ENCODE results near the gene TAT.

The TAT gene

GRCh38 chr16:71537643-71538042, 39.2 kb downstream of the TAT start:
- peak; percentile 32 for DNase-seq (ENCODE audit: low read depth)

DNA sequence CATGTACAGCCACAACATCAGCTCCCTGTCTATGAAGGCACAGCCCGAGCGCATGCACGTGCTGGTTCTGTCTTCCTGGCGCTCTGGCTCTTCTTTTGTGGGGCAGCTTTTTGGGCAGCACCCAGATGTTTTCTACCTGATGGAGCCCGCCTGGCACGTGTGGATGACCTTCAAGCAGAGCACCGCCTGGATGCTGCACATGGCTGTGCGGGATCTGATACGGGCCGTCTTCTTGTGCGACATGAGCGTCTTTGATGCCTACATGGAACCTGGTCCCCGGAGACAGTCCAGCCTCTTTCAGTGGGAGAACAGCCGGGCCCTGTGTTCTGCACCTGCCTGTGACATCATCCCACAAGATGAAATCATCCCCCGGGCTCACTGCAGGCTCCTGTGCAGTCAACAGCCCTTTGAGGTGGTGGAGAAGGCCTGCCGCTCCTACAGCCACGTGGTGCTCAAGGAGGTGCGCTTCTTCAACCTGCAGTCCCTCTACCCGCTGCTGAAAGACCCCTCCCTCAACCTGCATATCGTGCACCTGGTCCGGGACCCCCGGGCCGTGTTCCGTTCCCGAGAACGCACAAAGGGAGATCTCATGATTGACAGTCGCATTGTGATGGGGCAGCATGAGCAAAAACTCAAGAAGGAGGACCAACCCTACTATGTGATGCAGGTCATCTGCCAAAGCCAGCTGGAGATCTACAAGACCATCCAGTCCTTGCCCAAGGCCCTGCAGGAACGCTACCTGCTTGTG, 40.0 kb downstream of the TAT start:
- no peak for DNase-seq (ENCODE audit: low read depth)

DNA sequence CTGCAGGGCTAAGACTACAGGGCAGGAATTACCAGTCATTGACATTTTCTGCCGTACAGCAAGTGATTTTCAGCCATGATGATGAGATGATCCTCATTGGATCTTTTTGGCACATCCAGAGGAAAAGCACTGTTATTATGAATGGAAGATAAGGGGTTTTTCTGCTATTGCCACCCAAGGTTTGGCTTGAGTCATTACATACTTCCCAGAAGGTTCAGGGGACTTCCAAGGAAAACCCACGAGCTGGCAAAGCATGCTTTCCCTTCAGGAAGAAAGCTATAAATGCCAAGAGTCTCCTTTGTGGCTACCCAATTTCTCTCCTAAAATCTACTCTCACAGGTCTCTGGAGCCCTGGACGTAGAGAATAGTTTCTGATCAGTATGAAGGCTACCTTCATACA, 44.5 kb downstream of the TAT start:
- DNase-seq (ENCODE audit: low read depth), result no peak

GRCh38 chr16:71528863-71529262, 48.0 kb downstream of the TAT start:
- DNase-seq (ENCODE audit: low read depth), result no peak

GRCh38 chr16:71528257-71528656, 48.6 kb downstream of the TAT start:
- no peak for DNase-seq (ENCODE audit: low read depth)

- peak; percentile 59 for DNase-seq (ENCODE audit: low read depth)
These were observed 50.7 kb downstream of the TAT start, which contains the start of gene CHST4 for GRCh38 chr16:71526111-71526631. Gene CHST4 (plus strand): TSS chr16:71526426. CDS start chr16:71536678, 10,252 bp downstream.

GRCh38 chr16:71524566-71525553, 52.0 kb downstream of the TAT start:
- no peak for DNase-seq (ENCODE audit: low read depth)

DNA sequence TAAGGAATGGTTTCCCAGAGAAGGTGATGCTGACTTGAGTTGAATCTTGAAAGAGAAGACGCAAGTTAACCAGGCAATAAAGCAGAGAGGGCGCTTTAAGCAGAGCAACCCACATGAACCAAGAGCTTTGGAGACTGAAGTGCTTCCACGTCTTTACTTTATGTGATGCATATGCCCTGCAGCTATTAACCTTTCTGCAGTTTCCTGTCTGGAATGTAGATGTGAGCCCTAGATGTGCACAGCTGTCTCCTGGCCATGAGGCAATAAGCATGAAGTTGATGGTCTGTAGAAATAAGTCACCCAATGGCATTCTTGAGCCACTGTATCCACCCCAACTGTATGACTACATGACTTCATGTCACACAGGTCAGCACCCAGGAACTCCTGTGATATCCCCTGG, 56.3 kb downstream of the TAT start:
- DNase-seq (ENCODE audit: low read depth), result no peak
